Measurements from ENCODE around the gene DNM1.

Gene DNM1

GRCh38 chr9:128280084-128280622 is 77.0 kb downstream of the DNM1 start:
- no peak for DNase-seq

- DNase-seq, result no peak
These were observed 79.3 kb downstream of the DNM1 start for GRCh38 chr9:128282500-128282899.

- no peak for DNase-seq
These were observed 82.0 kb downstream of the DNM1 start for GRCh38 chr9:128285033-128285784.

- no peak for DNase-seq
These were observed 83.3 kb downstream of the DNM1 start for GRCh38 chr9:128286440-128286839.

- DNase-seq, result no peak
These were observed 85.3 kb downstream of the DNM1 start for GRCh38 chr9:128288273-128289004.

- DNase-seq, result no peak
These were observed 88.8 kb downstream of the DNM1 start for GRCh38 chr9:128292009-128292408.

- DNase-seq, result no peak
These were observed 89.9 kb downstream of the DNM1 start for GRCh38 chr9:128293091-128293490.

- DNase-seq, result no peak
These were observed 91.0 kb downstream of the DNM1 start for GRCh38 chr9:128294142-128294541.

- no peak for DNase-seq
These were observed 93.4 kb downstream of the DNM1 start for GRCh38 chr9:128296340-128297220.

- DNase-seq, result no peak
These were observed 94.1 kb downstream of the DNM1 start for GRCh38 chr9:128297221-128297773.

GRCh38 chr9:128298535-128299482 is 95.6 kb downstream of the DNM1 start:
- no peak for DNase-seq

- no peak for DNase-seq
These were observed 101.2 kb downstream of the DNM1 start for GRCh38 chr9:128304136-128304970.
